ENCODE data around the gene SCRN2. TPM values are rescaled to one million over a fixed set of nuclear protein-coding genes. Genes with fewer than 3 reads are reported as not detected.

Gene SCRN2
- total and polyA plus RNA-seq, 2 of the 13 experiments (the other 11 are each of a cell fraction or from before 2014, with no cell fraction given): 21.7 to 29.5 TPM

DNA sequence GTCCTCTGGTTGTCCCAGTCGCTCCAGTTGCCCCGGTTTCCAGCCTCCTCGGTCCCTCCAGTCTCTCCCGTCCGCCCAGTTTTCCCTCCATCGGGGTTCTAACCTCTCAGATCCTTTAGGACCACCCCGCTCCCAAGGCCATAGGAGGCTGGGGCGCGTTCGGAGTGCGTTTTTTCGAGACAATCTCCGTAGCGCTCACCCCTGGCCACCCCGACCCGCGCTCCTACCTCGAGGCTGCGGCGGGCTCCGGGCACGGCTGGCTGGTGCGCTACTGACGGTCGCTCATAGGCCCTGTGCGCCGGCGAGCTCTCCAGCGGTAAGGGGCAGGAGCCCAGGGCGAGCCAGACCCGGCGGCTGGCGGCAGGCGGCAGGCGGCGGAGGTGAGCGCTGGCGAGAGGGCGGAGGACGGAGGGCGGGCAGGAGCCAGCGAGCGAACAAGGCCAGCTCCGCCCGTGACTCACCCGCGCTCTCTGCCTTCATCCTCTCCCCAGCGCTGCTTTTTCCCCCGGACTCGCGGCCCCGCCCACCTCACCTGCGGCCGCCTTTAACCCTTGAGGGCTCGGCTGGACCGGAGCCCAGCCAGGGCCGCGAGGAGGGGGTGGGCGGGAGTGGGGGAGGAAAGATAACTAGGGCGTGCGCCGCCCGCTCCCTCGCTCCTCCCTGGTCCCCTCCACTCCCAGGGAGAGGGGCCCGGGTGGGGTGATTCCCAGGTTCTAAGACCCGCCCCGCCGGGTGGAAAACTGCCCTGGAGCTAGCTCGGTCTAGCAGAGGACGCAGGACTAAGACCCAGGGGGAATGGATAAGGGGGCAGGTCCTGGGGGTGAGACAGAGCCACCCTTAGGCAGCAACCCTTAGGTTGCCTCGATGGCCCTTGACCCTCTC lies 9.9 kb upstream of the SCRN2 start, which contains the start of gene SP6 (continued):
- TF ChIP-seq, protein P1, sequence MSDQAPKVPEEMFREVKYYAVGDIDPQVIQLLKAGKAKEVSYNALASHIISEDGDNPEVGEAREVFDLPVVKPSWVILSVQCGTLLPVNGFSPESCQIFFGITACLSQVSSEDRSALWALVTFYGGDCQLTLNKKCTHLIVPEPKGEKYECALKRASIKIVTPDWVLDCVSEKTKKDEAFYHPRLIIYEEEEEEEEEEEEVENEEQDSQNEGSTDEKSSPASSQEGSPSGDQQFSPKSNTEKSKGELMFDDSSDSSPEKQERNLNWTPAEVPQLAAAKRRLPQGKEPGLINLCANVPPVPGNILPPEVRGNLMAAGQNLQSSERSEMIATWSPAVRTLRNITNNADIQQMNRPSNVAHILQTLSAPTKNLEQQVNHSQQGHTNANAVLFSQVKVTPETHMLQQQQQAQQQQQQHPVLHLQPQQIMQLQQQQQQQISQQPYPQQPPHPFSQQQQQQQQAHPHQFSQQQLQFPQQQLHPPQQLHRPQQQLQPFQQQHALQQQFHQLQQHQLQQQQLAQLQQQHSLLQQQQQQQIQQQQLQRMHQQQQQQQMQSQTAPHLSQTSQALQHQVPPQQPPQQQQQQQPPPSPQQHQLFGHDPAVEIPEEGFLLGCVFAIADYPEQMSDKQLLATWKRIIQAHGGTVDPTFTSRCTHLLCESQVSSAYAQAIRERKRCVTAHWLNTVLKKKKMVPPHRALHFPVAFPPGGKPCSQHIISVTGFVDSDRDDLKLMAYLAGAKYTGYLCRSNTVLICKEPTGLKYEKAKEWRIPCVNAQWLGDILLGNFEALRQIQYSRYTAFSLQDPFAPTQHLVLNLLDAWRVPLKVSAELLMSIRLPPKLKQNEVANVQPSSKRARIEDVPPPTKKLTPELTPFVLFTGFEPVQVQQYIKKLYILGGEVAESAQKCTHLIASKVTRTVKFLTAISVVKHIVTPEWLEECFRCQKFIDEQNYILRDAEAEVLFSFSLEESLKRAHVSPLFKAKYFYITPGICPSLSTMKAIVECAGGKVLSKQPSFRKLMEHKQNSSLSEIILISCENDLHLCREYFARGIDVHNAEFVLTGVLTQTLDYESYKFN (CRISPR knock-in tag; conservative IDR thresholded peaks at IDR 0.05): peak; percentile 46; the same call in 1 of the 2 replicates
- TF ChIP-seq, protein P2, sequence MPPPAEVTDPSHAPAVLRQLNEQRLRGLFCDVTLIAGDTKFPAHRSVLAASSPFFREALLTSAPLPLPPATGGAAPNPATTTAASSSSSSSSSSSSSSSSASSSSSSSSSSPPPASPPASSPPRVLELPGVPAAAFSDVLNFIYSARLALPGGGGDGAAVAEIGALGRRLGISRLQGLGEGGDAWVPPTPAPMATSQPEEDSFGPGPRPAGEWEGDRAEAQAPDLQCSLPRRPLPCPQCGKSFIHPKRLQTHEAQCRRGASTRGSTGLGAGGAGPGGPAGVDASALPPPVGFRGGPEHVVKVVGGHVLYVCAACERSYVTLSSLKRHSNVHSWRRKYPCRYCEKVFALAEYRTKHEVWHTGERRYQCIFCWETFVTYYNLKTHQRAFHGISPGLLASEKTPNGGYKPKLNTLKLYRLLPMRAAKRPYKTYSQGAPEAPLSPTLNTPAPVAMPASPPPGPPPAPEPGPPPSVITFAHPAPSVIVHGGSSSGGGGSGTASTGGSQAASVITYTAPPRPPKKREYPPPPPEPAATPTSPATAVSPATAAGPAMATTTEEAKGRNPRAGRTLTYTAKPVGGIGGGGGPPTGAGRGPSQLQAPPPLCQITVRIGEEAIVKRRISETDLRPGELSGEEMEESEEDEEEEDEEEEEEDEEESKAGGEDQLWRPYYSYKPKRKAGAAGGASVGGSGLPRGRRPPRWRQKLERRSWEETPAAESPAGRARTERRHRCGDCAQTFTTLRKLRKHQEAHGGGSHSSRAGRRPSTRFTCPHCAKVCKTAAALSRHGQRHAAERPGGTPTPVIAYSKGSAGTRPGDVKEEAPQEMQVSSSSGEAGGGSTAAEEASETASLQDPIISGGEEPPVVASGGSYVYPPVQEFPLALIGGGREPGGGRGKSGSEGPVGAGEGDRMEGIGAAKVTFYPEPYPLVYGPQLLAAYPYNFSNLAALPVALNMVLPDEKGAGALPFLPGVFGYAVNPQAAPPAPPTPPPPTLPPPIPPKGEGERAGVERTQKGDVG (CRISPR knock-in tag; IDR thresholded peaks at IDR 0.05; ENCODE audit: borderline replicate concordance): no peak
- TF ChIP-seq SAFB2 (CRISPR knock-in tag; IDR thresholded peaks at IDR 0.05; ENCODE audit: borderline replicate concordance, low read depth) (peak; percentile 70; the same call in 1 of the 2 replicates), ZNF589 (CRISPR knock-in tag; conservative IDR thresholded peaks at IDR 0.05) (no peak), ZFP1 (CRISPR knock-in tag; IDR thresholded peaks at IDR 0.05) (0 out of 2 replicates have a peak, but pooled peaks have one; percentile 33), HOXD1 (CRISPR knock-in tag; IDR thresholded peaks at IDR 0.05) (peak; percentile 18; the same call in 1 of the 2 replicates), BRCA1 (CRISPR knock-in tag; IDR thresholded peaks at IDR 0.05) (no peak), KLF6 (CRISPR knock-in tag; IDR thresholded peaks at IDR 0.05) (peak; percentile 89), MIER3 (CRISPR knock-in tag; IDR thresholded peaks at IDR 0.05; ENCODE audit: borderline replicate concordance) (peak; percentile 49; the same call in 1 of the 2 replicates), CREM (IDR thresholded peaks at IDR 0.05) (no peak), CREM (CRISPR knock-in tag; IDR thresholded peaks at IDR 0.05) (no peak), ZNF337 (CRISPR knock-in tag; IDR thresholded peaks at IDR 0.05; ENCODE audit: borderline replicate concordance, low read depth) (no peak), NONO (IDR thresholded peaks at IDR 0.05) (no peak), NONO (CRISPR knock-in tag; conservative IDR thresholded peaks at IDR 0.05) (peak; percentile 67), ZFY (CRISPR knock-in tag; IDR thresholded peaks at IDR 0.05) (peak; percentile 77), ZNF768 (CRISPR knock-in tag; IDR thresholded peaks at IDR 0.05) (peak; percentile 49; the same call in 1 of the 2 replicates), ZNF543 (CRISPR knock-in tag; IDR thresholded peaks at IDR 0.05) (no peak; the same call in 1 of the 2 replicates), ERF (CRISPR knock-in tag; IDR thresholded peaks at IDR 0.05) (peak; percentile 68; the same call in 1 of the 2 replicates), ZNF883 (CRISPR knock-in tag; IDR thresholded peaks at IDR 0.05; ENCODE audit: not compliant biosample characterization) (peak; percentile 41), ZNF33A (CRISPR knock-in tag; IDR thresholded peaks at IDR 0.05; ENCODE audit: borderline replicate concordance) (no peak), ZNF724P (CRISPR knock-in tag; IDR thresholded peaks at IDR 0.05; ENCODE audit: borderline replicate concordance) (no peak)
- TF ChIP-seq, protein P3, sequence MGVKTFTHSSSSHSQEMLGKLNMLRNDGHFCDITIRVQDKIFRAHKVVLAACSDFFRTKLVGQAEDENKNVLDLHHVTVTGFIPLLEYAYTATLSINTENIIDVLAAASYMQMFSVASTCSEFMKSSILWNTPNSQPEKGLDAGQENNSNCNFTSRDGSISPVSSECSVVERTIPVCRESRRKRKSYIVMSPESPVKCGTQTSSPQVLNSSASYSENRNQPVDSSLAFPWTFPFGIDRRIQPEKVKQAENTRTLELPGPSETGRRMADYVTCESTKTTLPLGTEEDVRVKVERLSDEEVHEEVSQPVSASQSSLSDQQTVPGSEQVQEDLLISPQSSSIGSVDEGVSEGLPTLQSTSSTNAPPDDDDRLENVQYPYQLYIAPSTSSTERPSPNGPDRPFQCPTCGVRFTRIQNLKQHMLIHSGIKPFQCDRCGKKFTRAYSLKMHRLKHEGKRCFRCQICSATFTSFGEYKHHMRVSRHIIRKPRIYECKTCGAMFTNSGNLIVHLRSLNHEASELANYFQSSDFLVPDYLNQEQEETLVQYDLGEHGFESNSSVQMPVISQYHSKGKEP (CRISPR knock-in tag; IDR thresholded peaks at IDR 0.05): no peak

Measured in HepG2 (cell line).